Subcutaneous abdominal adipose tissue (tissue), 5 donors: Measurements from ENCODE around the gene FAM107A.
"Not testable (repeated sequence)": the region's sequence is repeated elsewhere in the genome, so short reads cannot be mapped to it uniquely, and the experiment has no call there.

Experiments used
- H3K27ac ChIP-seq: one replicate; pipeline ENCODE4 v1.7.0; 2013; ENCODE audit warnings: low read depth, mild to moderate bottlenecking, inconsistent platforms, low read length, moderate library complexity
- H3K27me3 ChIP-seq, 5 donors: one replicate each; pipeline ENCODE4 v1.7.0; 2013; ENCODE audit warnings: low read length in 5 of 5, inconsistent platforms in 1 of 5; ENCODE audit not compliant: control insufficient read depth in 5 of 5, insufficient read depth in 4 of 5
- H3K36me3 ChIP-seq, 5 donors: one replicate each; pipeline ENCODE4 v1.7.0; 2013; ENCODE audit warnings: low read length in 5 of 5; ENCODE audit not compliant: control insufficient read depth in 5 of 5, insufficient read depth in 5 of 5
- H3K4me1 ChIP-seq, 5 donors: one replicate each; pipeline ENCODE4 v1.7.0; 2013; ENCODE audit warnings: low read length in 5 of 5, mild to moderate bottlenecking in 3 of 5, moderate library complexity in 1 of 5; ENCODE audit not compliant: control insufficient read depth in 5 of 5, insufficient read depth in 5 of 5
- H3K4me3 ChIP-seq, 5 donors: one replicate each; pipeline ENCODE4 v1.7.0; 2013; ENCODE audit warnings: low read length in 5 of 5, low read depth in 1 of 5
- H3K9ac ChIP-seq, 5 donors: one replicate each; pipeline ENCODE4 v1.7.0; 2013; ENCODE audit warnings: low read length in 5 of 5, mild to moderate bottlenecking in 4 of 5, moderate library complexity in 3 of 5
- H3K9me3 ChIP-seq, 5 donors: one replicate each; pipeline ENCODE4 v1.7.0; 2013; ENCODE audit warnings: low read length in 5 of 5; ENCODE audit not compliant: control insufficient read depth in 5 of 5
- donor health status: healthy.
- donor health status: healthy.
- donor health status: healthy.
- donor health status: healthy.
- donor health status: healthy.

FAM107A gene

DNA sequence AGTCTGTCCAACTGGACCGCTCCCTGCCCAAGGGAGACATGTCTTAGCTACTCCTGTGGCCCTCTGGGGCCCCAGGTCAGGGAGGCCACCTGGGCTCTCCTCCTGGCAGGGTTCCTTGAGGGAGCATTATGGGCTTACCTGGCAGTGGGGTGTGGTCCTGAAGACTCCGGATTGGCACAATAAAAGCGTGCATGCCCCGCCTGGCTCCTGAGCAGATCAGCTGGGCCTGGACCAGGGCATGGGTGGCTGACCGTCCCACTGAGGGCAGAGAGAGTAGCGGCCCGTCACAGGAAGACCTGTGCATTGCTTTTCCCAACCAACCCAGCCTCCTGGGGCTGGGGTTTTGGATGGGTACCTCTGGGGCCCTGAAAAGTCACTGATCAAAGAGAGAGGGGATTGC, 45.6 kb downstream of the FAM107A start:
- H3K9me3 ChIP-seq, result no peaks in the 10 kb centered on the region
- no peak overlapping the region for H3K9ac ChIP-seq
- no peak overlapping the region for H3K4me3 ChIP-seq
- no peaks in the 10 kb centered on the region for H3K27me3 ChIP-seq
- H3K36me3 ChIP-seq, result peaks cover 5 to 64% (median 50%) of the 10 kb centered on the region in 5 donors
- peaks cover 5 to 25% (median 20%) of the 10 kb centered on the region in 5 donors for H3K4me1 ChIP-seq
- H3K27ac ChIP-seq, result no peak overlapping the region

DNA sequence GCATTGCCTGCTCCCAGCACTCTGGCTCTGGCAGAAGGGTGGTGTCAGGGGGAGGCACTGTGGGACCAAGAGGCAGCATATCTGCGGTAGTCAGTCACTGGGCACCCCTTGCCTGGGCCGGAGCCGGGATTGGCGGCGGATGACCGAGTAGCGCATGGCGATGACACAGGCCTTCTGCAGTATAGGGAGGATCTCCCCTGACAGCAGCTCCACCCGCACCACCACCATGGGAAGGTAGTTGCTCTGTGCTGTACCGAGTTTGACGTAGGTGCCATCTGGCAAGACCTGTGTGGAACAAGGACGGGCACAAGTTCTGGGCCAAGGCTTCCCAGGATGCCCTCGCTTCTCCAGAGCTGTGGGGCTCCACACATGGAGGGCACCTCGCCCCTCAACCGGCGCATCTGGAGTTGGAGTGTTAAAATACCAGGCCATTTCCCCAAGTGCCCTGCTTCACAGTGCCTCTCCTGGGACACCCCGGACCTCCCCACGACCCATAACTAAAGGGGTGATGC, 46.8 kb downstream of the FAM107A start:
- no peak overlapping the region for H3K4me3 ChIP-seq
- H3K27ac ChIP-seq, result no peak overlapping the region
- peak overlapping the region in 1 of 5 donors; percentile 5 for H3K9ac ChIP-seq
- no peaks in the 10 kb centered on the region for H3K9me3 ChIP-seq
- H3K4me1 ChIP-seq, result peaks cover 3 to 14% (median 9%) of the 10 kb centered on the region in 5 donors
- H3K36me3 ChIP-seq, result peaks cover 5 to 75% (median 60%) of the 10 kb centered on the region in 5 donors
- H3K27me3 ChIP-seq, result no peaks in the 10 kb centered on the region

DNA sequence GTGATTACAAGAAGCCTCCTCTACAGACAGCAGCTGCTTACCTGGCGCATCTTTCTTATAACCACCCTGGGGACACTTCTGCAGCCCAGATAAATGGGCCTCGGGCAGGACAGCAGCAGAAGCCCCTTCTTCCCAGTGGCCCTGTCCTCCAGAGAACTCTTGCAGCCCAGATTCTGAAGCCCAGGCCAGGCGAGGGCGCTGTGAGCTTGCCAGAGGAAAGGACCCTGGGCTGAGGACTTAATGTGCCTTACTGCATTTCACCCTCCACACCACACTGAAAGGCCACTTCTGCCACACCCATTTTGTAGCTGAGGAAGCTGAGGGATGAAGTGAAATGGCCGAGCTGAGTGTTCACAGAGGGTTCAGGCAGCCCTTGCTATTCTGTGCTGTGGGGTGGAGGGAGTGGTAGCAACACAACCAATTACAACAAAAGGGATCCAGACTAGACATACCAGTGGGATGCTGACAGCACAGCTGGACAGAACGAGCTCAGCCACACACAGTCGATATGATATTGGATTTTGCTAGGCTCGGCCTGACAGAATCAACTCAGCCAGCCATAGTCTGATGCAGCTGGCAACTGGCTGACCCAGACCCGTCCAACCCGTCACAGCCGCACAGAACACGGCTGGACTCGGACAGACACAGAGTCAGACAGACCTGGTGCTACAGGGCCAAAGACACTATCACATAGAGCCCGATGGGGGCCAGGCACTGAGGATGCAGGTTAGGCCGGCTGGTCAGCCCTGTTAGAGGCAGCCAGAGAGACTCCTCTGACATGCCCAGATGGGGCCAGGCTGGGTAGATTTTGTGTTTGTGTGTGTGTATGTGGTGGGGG, 47.5 kb downstream of the FAM107A start:
- no peaks in the 10 kb centered on the region for H3K27me3 ChIP-seq
- H3K36me3 ChIP-seq, result peaks cover 8 to 81% (median 63%) of the 10 kb centered on the region in 5 donors
- H3K27ac ChIP-seq, result no peak overlapping the region
- peak overlapping the region in 1 of 5 donors; percentile 6 for H3K9ac ChIP-seq
- H3K4me1 ChIP-seq, result peaks cover 3 to 12% (median 9%) of the 10 kb centered on the region in 5 donors
- no peaks in the 10 kb centered on the region for H3K9me3 ChIP-seq
- H3K4me3 ChIP-seq, result no peak overlapping the region

GRCh38 chr3:58528629-58529028, 48.6 kb downstream of the FAM107A start:
- H3K36me3 ChIP-seq, result peaks cover 11 to 84% (median 63%) of the 10 kb centered on the region in 5 donors

DNA sequence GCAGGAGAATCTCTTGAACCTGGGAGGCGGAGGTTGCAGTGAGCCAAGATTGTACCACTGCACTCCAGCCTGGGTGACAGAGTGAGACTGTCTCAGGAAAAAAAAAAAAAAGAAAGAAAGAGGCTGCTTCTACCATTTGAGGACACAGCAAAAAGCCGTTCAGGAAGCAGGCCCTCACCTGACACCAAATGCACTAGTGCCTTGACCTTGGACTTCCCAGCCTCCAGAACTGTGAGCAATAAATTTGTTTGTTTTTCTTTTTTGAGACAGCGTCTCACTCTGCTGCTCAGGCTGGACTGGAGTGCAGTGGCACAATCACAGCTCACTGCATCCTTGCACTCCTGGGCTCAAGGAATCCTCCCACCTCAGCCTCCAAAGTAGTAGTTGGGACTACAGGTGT, 49.8 kb downstream of the FAM107A start:
- H3K4me3 ChIP-seq, H3K27me3 ChIP-seq, H3K27ac ChIP-seq, H3K9ac ChIP-seq, H3K9me3 ChIP-seq, H3K4me1 ChIP-seq: not testable (repeated sequence)
- peaks cover 16 to 82% (median 67%) of the 10 kb centered on the region in 5 donors for H3K36me3 ChIP-seq

More at GRCh38 chr3:58528629-58529028, 48.6 kb downstream of the FAM107A start:
- Histone ChIP-seq H3K9ac (peak overlapping the region in 1 of 5 donors; percentile 2), H3K9me3 (no peaks in the 10 kb centered on the region), H3K27me3 (no peaks in the 10 kb centered on the region), H3K4me1 (peaks cover 3 to 12% (median 9%) of the 10 kb centered on the region in 5 donors), H3K27ac (no peak overlapping the region), H3K4me3 (no peak overlapping the region)

GRCh38 chr3:58526515-58526957, 50.7 kb downstream of the FAM107A start:
- Histone ChIP-seq H3K27me3 (no peaks in the 10 kb centered on the region), H3K4me1 (peaks cover 3 to 6% (median 3%) of the 10 kb centered on the region in 5 donors), H3K36me3 (peaks cover 16 to 86% (median 76%) of the 10 kb centered on the region in 5 donors), H3K4me3 (no peak overlapping the region), H3K27ac (no peak overlapping the region), H3K9ac (no peak overlapping the region), H3K9me3 (no peaks in the 10 kb centered on the region)

- H3K4me1 ChIP-seq, result peaks cover 3 to 6% (median 3%) of the 10 kb centered on the region in 5 donors
- peaks cover 16 to 86% (median 74%) of the 10 kb centered on the region in 5 donors for H3K36me3 ChIP-seq
- no peak overlapping the region for H3K9ac ChIP-seq
- H3K9me3 ChIP-seq, result no peaks in the 10 kb centered on the region
- H3K27ac ChIP-seq, result no peak overlapping the region
- H3K27me3 ChIP-seq, result no peaks in the 10 kb centered on the region
- no peak overlapping the region for H3K4me3 ChIP-seq
Observed at GRCh38 chr3:58524326-58524888, 52.8 kb downstream of the FAM107A start.

DNA sequence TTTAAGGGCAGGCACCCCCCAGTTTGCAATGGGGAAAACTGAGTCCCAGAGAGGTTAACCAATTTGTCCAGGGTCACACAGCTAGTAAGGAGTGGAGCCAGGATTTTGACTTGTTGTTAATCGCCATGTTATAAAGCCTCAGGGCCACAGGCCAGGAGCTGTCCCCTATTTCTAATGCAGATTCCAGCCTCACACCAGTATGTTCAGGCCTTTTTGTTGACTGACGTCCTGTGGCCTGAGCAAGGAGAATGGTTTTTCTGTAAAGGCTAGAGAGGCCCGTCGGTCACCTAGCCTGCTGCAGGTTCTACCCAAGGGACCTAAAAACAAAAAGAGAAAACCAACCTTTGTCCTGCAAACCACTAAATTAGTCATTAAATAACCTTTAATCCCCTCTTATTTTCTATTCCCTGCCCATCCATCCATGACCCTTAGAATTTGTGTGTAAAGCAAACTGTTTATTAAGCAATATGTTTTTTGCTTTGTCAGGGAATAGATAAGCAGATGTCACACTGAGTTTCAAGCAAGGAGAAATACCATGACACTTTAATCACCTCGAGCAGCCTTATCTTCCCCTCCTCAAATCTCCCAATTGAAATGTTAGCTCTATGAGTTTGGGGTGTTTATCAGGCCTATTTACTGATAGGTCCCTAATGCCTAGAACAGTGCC, 54.3 kb downstream of the FAM107A start:
- Histone ChIP-seq H3K9ac (no peak overlapping the region), H3K4me1 (peaks cover 0 to 11% (median 0%) of the 10 kb centered on the region in 5 donors), H3K36me3 (peaks cover 11 to 77% (median 72%) of the 10 kb centered on the region in 5 donors), H3K4me3 (no peak overlapping the region), H3K27me3 (no peaks in the 10 kb centered on the region), H3K9me3 (no peaks in the 10 kb centered on the region), H3K27ac (no peak overlapping the region)

DNA sequence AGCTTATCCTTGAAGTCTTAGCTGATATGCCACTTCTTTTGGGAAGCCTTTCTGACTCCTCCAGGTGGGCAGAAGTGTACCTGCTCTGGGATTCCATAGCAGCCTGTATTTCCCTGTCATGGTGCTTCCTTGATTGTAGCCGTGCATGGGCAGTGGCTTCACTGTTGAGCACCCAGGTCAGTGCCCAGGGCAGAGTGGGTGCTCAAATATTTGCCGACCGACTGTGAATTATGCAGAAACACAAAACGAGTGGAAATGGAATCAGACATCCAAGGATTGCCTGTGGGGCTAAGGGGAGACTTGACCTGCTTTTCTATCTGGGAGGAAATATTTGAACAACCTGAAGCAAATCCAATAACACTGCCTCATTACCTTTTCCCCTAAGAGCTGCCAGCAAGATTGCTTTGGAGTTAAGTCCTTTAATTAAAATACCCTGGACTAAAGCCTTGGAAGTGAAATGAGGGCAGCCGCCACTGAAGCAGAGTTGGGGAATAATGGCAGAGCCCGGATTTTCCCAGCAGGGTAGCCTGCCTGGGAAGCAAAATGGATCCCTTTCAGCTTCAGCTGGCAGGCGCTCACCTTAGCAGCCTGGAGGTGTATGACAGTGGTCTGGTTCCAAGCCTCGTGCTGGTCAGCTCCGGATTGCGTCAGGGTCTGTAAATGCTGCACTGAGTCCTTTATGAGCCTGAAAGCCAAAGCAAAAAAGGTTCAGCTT, 55.1 kb downstream of the FAM107A start:
- H3K27me3 ChIP-seq, result no peaks in the 10 kb centered on the region
- no peak overlapping the region for H3K9ac ChIP-seq
- H3K9me3 ChIP-seq, result no peaks in the 10 kb centered on the region
- peaks cover 0 to 11% (median 0%) of the 10 kb centered on the region in 5 donors for H3K4me1 ChIP-seq
- H3K27ac ChIP-seq, result no peak overlapping the region
- peaks cover 11 to 74% (median 67%) of the 10 kb centered on the region in 5 donors for H3K36me3 ChIP-seq
- H3K4me3 ChIP-seq, result no peak overlapping the region
